GM08714 (cell line): ENCODE measurements around the gene MAP2K7.
A peak's percentile ranks its signal among the peaks of the same experiment; 100 is the strongest.

ENCODE experiments used
- H3K4me3 ChIP-seq: fragments of 200-500 bp; sonication (Bioruptor generic); 2 replicates; pipeline ENCODE4 v1.5.1; 2014; ENCODE audit warnings: mild to moderate bottlenecking, low read length, inconsistent platforms
- ZNF274 ChIP-seq: IDR thresholded peaks from 2 replicates; pipeline ENCODE4 v1.6.1; 2012; ENCODE audit warnings: mild to moderate bottlenecking, low read depth, low read length

MAP2K7 gene

DNA sequence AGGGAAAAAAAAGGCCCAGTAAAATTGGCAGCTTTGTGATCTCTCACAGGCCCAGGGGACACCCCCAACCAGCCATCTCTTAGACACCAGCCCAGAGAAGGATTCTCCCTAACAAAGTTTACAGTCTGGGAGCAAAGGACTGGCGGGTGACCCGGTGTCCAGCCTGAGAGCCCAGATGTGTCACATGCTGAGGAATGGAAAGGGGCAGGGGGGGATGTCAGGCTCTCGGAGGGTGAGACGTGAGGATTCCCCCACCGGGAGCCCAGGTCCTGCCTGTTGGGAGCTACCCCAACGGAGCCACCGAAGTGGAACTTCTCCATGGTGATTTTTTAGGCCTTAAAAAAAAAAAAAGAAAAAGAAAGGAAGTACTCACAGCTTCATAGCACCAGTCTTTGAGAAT lies 27.1 kb downstream of the MAP2K7 start:
- no peak for TF ChIP-seq ZNF274
- no peak overlapping the region for H3K4me3 ChIP-seq

DNA sequence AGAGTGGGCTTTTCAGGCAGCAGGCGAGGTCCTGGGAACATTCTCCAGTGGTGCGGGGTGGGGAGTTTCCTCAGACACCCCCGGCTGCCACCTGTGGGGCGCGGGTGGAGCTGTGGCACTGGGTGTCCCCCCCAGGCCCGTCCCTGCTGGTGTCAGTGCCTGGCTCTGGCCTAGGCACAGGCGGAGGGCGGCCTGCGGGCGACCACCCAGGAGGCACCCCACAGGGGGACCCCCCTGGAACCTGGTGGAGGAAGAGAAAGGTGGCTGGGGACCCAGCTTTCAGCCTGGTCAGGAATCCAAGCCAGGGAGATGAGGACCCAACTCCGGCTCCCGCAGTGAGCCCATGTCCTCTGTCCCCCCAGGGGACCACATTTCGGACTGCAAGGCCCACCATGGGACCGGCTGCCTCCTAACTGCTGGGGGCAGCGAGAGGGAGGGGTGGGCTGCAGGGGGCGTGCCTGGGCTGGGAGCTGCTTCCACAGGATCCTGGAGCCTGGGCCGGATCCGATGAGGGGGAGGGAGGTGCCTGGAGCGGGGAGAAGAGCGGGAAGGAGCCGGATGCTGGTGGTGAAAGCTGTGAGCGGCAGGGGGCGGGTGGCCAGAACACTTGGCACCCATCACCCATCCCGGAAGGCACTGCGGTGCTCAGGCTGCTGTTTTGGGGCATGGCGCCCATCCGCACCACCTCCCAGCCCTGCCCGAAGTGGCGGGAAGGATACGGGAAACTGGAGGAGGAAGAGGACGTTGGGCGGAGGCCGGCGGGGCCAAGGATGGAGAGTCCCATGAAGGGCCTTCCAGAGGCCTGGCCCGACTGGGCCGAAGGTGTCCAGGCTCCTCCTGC lies 27.8 kb downstream of the MAP2K7 start:
- H3K4me3 ChIP-seq, result no peak overlapping the region
- TF ChIP-seq ZNF274, result no peak

DNA sequence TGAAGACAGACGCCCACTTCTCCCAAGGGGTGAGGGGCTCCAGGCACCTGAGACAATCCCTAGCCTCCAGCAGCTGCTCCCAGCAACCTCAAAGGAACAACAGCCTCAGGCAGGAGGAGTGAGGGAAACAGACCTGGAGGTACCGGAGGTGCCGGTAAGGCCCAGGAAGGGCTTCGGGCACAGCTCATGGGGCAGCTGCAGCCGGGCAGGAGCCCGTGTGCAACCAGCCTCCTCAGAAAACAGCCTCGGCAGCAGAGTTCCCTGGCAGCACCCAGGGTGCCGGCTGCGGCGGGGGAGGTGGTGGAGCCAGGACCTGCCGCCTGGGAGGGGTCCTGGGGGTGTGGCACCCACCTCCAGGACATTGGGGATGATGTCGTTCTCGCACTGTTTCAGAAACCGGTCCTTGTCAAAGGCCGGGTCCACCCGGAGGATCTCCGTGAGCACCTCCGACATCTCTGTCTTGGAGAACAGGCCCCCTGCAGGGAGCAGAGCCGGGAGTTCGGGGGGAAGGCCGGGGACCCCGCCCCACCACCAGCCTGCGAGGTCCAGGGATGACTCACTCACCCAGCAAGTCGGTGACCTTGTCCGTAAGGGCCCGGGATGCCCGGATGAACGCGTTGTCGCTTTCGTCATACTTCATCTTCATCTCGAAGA lies 28.7 kb downstream of the MAP2K7 start:
- TF ChIP-seq ZNF274, result no peak
- H3K4me3 ChIP-seq, result no peak overlapping the region

- H3K4me3 ChIP-seq, result no peak overlapping the region
- no peak for TF ChIP-seq ZNF274
Measured at GRCh38 chr19:7932930-7933300, 29.2 kb downstream of the MAP2K7 start.

DNA sequence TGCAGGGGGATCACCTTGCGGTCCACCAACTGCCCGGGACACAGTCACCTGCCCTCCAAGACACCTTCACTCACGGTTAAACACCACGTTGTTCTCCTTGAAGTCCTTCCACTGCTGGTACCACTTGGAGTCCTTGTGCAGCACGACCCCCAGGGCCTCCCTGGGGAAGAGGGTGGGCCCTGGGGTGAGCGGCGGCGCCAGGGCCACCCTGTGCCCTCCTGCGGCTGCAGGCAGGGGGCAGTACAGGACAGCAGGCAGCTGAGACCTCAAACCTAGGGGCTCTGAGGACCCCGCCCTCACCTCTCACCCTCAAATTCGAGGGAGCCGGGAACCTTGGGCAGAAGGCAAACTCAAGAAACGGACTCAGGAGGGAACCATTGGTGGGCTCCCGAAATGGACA lies 29.7 kb downstream of the MAP2K7 start:
- TF ChIP-seq ZNF274, result no peak
- no peak overlapping the region for H3K4me3 ChIP-seq

- no peak for TF ChIP-seq ZNF274
Measured at GRCh38 chr19:7933828-7934725, 30.4 kb downstream of the MAP2K7 start.

GRCh38 chr19:7934766-7935165 lies 31.1 kb downstream of the MAP2K7 start:
- H3K4me3 ChIP-seq, result no peak overlapping the region
- TF ChIP-seq ZNF274, result no peak

More at GRCh38 chr19:7933828-7934725, 30.4 kb downstream of the MAP2K7 start:
- H3K4me3 ChIP-seq, result no peak overlapping the region

GRCh38 chr19:7940841-7941240 lies 37.2 kb downstream of the MAP2K7 start:
- TF ChIP-seq ZNF274, result no peak

DNA sequence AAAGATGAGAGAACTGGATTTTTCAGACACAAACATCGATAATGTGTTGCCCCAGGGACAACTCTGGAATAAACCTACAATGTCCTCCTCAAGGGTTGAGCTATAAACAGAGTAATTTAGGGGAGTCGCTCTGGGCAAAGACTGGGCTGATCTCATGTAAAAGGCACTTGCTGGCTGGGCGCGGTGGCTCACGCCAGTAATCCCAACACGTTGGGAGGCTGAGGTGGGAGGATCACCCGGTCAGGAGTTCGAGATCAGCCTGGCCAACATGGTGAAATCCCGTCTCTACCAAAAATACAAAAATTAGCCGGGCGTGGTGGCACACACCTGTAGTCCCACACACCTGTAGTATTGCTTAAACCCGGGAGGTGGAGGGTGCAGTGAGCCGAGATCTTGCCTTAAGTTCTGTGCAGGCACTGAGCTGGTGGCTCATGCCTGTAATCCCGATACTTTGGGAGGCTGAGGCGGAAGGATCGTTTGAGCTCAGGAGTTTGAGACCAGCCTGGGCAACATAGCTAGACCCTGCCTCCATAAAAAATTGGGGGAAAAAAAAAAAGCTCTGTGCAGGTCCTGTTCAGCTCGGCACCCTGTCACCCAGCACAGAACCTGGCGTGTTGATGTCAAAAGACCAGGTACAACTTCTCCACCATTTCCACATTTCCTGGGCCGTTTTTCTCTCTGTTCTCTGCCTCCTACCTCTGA lies 38.4 kb downstream of the MAP2K7 start:
- H3K4me3 ChIP-seq, result peak overlapping the region; percentile 95; the same call in 1 of the 2 replicates
- TF ChIP-seq ZNF274, result no peak

More at GRCh38 chr19:7940841-7941240, 37.2 kb downstream of the MAP2K7 start:
- no peak overlapping the region for H3K4me3 ChIP-seq

DNA sequence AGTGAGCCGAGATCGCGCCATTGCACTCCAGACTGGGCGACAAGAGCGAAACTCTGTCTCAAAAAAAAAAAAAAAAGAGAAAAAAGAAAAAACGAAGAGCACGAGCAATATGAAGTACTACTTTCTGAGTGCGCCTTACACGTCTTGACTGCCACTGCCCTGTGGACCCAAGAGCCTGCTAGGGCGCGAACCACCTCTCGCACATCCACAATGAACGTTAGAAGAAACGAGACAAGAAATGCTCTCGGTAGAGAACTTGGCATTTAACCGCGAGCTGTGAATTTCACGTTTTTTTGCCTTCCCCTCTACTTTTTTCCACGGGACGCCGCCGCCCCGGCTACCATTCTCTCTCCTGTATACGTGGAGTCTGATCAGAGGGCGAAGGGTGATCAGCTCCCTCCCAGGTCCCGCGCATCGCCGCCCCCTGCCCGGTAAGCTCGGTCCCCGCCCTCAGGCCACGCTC lies 39.3 kb downstream of the MAP2K7 start:
- TF ChIP-seq ZNF274, result no peak
- peak overlapping the region; percentile 95 for H3K4me3 ChIP-seq

DNA sequence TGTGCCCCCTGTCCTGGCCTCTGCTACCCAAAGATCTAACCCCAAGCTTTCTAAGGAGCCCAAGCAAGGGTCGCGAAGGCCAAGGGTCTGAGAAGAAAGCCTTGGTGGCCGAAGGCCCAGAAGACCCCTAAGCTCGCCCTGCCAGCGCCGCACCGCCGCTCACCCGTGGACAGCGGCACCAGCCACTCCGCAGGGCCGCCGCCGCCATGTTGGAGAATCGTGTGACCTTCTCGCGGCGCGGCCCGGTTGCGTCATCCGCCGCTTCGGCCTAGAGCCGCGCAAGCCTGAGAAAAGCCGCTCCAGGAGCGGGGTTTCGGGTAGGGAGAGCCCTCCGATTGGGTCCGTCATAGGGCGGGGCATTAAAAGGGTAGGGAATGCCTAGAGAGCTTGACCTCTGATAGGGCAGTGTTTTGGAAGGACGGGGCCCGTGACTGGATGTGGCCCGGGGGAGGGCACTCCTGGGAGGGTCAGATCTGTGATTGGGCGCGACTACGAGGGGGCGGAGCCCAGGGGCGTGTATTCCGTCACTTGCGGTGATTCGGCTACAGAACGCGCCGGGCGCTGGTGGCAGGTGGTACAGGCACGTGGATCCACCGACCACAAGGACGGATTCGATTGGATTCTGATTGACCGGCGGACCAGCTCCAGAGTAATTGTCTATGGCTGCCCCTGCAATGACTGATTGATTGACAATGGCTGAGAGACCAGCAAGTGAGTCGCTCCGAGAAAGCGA lies 39.9 kb downstream of the MAP2K7 start, which contains the start of gene TIMM44:
TIMM44 (minus strand) TSS at position 223 of the 733 bp plus-strand sequence; CDS start at position 208, 15 bp downstream.
- no peak for TF ChIP-seq ZNF274
- H3K4me3 ChIP-seq, result peak within 1 kb of the TSS; percentile 95

DNA sequence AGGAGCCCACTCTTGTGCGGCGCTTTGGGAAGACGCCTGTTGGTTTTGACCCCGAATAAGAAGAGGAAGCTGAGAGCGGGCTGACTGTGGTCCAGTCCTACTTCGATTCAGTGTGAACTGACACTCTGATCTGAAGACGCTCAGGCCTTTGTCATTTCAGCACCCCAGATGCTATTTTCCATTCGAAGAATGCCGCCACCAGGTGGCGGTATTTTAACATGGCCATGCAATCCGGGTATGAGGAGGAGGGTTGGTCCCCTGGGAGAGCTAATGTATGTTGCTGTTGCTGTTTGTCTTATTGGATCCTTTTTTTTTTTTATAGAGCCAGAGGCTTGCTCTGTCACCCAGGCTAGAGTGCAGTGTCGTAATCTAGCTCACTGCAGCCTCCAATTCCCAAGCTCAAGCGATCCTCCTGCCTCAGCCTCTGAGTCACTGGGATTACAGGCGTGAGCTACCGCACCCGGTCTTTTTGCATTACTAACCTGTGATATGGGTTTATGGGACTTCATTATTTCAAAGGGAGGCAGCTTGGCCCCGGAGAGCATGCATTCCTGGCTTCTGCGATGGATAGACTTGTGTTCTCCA lies 40.6 kb downstream of the MAP2K7 start:
- no peak for TF ChIP-seq ZNF274
- peak overlapping the region; percentile 78; the same call in 1 of the 2 replicates for H3K4me3 ChIP-seq

DNA sequence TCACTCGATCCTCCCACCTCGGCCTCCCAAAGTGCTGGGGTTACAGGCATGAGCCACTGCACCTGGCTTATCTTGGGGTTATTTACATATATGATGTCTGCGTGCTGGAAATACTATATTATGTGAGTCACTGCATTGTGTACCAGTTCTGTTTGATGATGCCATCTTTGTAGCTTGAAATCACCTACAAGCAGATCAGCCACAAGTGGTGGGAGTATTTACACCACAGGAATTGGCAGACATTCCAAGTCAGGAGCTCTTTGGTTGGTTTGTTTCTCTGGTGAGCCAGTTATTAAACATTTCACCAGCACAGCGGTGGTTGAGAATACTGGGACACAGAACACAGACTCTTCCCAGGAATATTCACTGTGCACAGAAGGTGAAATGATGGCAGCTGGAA lies 44.3 kb downstream of the MAP2K7 start:
- TF ChIP-seq ZNF274, result no peak
- no peak overlapping the region for H3K4me3 ChIP-seq
